SH-SY5Y (cell line): Measurements from ENCODE around the gene LMF1.

Experiments
- GATA2 ChIP-seq: IDR thresholded peaks from 2 replicates; pipeline ENCODE4 v1.6.1; 2011; ENCODE audit warnings: mild to moderate bottlenecking, low read depth, low read length
- GATA3 ChIP-seq: IDR thresholded peaks from 2 replicates; pipeline ENCODE4 v1.6.1; 2011; ENCODE audit warnings: low read depth, mild to moderate bottlenecking, low read length, moderate library complexity

DNA sequence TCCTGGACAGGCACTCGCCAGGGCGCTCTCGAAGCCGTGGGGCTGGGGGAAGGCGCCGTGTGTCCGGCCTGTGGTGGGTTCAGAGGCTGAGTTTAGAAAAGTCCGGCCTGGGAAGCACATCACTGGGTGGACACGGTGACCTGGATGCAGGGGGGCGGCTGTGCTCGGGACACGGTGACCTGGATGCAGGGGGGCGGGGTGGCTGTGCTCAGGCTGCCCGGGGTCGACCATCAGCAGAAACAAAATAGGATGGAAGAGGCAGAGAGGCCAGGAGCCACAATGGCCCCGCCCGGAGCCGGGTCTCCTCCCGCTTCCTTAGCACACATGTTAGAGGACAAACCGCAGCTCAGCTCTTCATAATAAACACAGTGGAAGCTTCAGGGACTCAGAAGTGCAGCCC is 127.0 kb downstream of the LMF1 start:
- TF ChIP-seq GATA2, result no peak
- no peak for TF ChIP-seq GATA3
